Activated CD4-positive, CD25-positive, alpha-beta regulatory T cell (primary cell): Measurements from ENCODE around the gene PHACTR4.
"Not testable (repeated sequence)": the region's sequence is repeated elsewhere in the genome, so short reads cannot be mapped to it uniquely, and the experiment has no call there.

Experiments used
- DNase-seq, 4 experiments: peaks; one replicate each; lab custom pipeline; 2025; lab: John Stamatoyannopoulos, UW

PHACTR4 gene

DNA sequence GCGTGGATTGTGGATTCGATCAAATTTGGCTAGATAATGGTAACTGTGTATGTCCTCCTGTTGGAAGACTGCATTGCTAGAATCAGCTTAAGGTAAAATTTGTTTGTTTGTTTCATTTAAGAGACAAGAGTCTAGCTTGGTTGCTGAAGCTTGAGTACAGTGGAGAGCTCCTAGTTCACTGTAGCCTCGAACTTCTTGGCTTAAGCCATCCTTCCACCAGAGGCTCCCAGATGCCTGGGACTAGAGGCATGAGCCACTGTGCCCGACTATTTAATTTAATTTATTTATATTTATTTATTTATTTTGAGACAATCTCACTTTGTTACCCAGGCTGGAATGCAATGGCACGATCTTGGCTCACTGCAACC lies 1.5 kb downstream of the PHACTR4 start:
- no peak for DNase-seq

DNA sequence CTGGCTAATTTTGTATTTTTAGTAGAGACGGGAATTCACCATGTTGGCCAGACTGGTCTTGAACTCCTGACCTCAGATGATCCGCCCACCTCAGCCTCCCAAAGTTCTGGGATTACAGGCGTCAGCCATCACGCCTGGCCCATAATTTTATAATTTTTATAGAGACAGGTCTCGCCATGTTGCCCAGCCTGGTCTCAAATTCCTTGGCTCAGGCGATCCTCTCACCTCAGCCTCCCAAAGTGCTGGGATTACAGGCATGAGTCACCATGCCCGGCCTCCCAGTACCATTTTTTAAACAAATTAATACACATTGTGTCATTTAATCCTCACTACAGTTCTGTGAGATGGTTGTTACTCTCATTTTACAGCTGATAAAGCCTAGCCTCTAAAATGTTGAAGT lies 3.9 kb downstream of the PHACTR4 start:
- not testable (repeated sequence) for DNase-seq

DNA sequence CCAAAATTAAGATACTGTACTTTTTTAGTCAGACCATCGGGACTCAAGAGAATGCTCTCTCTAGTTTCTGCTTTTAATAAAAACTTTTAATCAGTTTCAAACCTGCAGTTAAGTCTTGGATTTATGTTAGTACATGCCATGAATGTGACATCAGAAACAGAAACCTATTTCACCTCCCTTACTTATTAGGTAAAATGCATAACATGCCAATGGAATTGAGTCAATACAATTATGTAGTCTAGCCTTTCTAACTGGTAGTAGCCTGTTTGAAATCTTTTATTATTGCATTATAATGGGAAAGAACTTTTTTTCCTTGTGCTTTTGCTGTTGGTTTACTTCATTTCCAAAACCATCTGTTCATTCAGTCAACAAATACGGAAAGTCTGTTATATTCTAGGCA lies 4.8 kb downstream of the PHACTR4 start:
- DNase-seq: no peak

DNA sequence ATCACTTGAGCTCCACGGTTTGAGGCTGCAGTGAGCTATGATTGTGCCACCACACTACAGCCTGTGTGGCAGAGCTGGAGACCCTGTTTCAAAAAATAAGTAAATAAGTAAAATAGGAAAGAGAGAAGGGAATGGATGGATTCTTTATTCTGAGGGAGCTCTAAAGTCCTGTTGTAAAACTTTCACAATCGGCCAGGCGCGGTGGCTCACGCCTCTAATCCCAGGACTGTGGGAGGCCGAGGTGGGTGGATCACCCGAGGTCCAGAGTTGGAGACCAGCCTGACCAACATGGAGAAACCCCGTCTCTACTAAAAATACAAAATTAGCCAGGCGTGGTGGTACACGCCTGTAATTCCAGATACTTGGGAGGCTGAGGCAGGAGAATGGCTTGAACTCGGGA lies 6.1 kb downstream of the PHACTR4 start:
- DNase-seq: not testable (repeated sequence)

DNA sequence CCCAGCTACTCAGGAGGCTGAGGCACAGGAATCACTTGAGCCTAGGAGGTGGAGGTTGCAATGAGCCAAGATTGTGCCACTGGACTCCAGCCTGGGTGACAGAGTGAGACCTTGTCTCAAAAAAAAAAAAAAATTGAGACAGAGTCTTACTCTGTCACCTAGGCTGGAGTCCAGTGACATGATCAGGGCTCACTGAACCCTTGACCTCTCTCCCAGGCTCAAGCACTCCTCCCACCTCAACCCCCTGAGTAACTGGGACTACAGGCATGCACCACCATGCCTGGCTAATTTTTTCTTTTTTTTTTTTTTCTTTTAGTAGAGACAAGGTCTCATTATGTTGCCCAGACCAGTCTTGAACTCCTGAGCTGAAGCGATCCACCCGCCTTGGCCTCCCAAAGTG lies 6.7 kb downstream of the PHACTR4 start:
- DNase-seq: not testable (repeated sequence)

DNA sequence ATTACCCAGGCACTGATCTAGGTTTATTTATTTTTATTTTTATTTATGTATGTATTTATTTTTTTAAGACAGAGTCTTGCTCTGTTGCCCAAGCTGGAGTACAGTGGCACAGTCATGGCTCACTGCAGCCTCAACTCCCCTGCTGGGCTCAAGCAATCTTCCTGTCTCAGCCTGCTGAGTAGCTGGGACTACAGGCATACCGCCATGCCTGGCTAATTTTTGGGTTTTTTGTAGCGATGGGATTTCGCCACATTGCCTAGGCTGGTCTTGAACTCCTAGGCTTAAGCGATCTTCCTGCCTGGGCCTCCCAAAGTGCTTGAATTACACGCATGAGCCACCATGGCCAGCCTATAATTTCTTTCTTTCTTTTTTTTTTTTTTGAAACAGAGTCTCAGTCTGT lies 9.4 kb downstream of the PHACTR4 start:
- no peak for DNase-seq

DNA sequence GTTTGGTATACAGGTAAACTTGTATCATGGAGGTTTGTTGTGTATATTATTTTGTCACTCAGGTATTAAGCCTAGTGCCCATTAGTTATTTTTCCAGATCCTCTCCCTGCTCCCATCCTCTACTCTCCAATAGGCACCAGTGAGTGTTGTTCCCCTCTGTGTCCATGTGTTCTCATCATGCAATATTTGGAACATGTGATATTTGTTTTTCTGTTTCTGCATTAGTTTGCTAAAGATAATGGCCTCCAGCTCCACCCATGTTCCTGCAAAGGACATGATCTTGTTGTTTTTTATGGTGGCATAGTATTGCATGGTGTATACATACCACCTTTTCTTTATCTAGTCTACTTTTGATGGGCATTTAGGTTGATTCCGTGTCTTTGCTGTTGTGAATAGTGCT lies 10.9 kb downstream of the PHACTR4 start:
- no peak for DNase-seq

DNA sequence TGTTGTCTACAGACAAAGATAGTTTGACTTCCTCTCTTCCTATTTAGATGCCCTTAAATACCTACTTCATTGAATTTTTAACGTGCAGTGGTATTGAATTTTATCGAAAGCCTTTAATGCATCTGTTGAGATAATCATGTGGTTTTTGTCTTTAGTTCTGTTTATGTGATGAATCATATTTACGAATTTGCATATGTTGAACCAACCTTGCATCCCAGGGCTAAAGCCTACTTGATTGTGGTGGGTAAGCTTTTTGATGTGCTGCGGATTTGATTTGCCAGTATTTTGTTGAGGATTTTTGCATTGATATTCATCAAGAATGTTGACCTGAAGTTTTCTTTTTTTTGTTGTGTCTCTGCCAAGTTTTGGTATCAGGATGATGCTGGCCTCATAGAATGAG lies 14.2 kb downstream of the PHACTR4 start:
- DNase-seq: not testable (repeated sequence)

DNA sequence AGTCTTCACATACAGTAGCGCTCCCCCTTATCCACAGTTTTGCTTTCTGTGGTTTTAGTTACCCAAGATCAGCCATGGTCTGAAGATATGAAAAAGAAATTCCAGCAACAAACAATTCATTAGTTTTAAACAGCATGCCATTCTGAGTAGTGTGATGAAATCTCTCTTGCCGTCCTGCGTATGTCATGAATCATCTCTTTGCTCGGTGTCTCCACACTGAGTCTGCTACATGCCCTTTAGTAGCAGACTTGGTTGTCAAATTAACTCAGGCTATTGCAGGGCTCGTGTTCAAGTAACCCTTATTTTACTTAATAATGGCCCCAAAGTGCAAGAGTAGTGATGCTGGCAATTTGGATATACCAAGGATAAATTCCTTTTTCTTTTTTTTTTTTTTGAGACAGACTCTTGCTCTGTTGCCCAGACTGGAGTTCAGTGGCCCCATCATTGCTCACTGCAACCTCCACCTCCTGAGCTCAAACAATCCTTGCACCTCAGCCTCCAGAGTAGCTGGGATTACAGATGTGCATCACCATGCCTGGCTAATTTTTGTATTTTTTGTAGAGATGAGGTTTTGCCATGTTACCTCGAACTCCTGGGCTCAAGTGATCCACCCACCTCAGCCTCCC lies 22.6 kb downstream of the PHACTR4 start:
- no peak for DNase-seq

DNA sequence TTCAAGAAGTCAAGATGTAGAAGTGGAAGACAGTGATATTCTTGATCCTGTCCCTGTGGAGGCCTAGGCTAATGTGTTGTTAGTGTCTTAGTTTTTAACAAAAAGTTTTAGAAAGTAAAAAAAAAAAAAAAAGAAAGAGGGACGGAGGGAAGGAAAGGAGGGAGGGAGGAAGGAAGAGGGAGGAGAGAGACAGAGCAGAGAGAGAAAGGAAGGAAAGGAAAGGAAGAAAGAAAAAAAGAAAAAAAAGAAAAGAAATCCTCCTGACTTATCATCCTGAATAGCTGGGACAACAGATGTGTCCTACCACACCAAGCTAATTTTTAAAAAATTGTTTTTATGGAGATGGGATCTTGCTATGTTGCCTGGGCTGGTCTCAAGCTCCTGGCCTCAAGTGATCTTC lies 24.6 kb downstream of the PHACTR4 start:
- no peak for DNase-seq

DNA sequence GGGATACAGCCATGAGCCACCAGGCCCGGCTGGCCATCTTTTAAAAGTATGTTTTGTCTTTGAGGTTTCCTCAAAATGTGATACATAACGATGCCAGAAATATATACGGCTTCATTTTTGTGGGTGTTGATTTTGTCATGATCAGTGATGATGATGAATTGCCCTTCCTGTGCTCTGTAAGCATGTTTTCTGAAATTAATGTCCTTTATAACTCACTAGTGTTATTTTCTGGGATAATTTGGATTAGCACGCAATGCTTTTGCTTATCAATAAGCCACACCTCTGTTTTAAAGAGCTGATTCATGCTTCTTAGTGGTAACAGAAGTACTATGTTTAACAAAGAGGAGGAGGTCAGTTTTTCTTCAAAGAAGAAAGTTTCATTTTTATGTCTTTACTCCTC lies 25.6 kb downstream of the PHACTR4 start:
- no peak for DNase-seq

DNA sequence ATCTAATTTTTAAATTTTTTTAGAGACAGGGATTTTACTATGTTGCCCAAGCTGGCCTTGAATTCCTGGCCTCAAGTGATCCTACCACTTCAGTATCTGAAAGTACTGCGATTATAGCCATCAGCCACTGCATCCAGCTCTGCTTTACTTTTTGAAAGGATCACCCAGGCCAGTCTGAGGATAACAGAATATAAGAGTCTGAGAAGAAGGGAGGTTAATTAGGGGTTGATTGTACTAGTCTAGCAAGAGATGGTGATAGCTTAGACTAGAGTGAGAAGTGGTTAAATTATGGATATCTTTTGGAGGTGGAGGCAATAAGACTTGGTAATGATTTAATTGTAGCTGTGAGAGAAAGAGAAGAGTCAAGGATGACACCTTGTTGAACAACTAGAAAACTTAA lies 32.2 kb downstream of the PHACTR4 start:
- DNase-seq: no peak

DNA sequence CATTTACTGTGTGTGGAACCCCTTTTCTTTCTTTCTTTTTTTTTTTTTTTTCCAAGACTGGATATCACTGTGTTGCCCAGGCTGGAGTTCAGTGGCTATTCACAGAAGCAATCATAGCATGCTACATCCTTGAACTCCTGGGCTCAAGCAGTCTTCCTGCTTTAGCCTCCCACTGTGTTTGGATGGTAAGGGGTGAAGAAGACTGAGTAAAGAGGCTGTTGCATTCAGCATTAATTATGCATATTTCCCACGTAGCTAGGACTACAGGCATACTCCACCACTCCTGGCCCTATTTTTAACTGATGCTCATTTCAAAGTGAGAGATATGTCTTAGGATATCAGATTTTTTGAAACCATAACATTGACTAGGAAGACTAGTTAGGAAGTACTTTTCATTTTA lies 39.5 kb downstream of the PHACTR4 start:
- DNase-seq: no peak

DNA sequence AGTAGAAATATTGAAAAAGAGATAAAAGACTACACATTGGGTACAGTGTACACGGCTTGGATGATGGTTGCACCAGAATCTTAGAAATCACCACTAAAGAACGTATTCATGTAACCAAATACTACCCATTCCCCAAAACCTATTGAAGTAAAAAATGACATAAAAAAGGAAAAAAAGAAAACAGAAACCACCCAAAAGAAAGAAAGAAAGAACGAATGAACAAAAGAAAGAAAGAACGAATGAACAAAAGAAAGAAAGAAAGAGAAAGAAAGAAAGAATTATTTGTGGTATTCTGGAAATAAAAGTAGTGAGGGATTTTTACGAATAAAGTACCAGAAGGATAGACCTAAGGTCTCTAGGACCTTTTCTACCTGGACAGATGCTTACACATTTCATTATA lies 42.1 kb downstream of the PHACTR4 start:
- no peak for DNase-seq

DNA sequence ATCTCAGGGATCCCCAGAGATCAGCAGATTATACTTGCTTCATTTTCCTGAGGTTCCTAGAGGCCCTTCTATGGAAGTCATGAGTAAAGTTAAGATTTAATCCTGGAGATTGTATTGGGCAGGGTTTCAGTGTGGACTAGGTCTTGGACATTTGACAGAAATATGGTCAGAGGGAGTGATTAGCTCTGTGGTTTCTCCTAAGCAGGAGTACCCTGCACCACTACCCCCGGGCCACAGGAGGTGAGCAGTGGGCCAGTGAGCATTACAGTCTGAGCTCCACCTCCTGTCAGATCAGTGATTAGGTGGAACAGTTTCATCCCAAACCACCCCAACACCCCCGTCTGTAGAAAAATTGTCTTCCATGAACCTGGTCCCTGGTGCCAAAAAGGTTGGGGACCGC lies 43.2 kb downstream of the PHACTR4 start:
- DNase-seq: no peak

DNA sequence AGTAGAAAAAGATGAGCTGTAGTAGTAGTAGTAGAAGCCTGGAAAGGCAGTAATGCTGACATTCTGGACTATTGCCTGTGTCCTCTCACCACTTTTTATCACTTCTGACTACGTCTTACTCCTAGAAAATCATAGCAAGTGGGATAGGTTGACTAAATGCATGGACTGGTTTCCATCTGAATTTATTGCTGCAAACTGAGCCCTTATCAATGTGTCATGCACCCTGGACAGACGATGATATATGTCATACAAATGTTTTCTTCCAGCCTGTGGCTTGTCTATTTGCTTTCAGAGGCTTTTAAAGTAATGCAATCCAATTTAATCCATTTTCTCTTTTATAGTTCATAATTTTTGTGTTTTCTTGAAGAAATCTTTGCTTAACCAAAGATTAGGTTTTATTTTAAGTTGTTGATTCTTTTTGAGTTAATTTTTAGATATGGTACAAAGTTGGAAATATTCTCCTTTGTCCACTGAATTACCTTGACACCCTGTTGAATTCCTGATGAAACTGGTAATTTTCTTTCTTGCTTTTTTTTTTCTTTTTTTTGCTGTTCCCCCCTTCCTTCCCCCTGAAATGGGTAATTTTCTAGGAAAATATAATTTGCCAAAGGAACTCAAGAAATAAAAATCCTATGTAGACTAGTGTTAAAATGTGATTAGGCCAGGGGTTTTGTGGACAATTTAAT lies 47.1 kb downstream of the PHACTR4 start:
- DNase-seq: no peak

DNA sequence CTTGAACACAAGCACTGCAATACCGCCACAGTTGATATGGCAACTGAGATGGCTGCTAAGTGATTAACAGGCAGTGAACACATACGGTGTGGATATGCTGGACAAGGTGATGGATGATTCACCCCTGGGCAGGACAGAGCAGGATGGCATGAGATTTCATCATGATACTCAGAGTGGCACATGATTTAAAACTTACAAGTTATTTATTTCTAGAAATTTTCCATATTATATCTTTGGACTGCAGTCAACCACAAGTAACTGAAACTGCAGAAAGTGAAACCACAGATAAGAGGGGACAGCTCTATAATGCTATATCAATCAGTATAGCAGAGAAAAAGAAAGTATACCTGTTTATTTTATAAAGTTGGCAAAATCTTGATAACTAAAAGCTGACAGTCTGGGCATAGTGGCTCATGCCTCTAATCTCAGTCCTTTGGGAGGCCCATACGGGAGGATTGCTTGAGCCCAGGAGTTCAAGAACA lies 47.9 kb downstream of the PHACTR4 start:
- no peak for DNase-seq

DNA sequence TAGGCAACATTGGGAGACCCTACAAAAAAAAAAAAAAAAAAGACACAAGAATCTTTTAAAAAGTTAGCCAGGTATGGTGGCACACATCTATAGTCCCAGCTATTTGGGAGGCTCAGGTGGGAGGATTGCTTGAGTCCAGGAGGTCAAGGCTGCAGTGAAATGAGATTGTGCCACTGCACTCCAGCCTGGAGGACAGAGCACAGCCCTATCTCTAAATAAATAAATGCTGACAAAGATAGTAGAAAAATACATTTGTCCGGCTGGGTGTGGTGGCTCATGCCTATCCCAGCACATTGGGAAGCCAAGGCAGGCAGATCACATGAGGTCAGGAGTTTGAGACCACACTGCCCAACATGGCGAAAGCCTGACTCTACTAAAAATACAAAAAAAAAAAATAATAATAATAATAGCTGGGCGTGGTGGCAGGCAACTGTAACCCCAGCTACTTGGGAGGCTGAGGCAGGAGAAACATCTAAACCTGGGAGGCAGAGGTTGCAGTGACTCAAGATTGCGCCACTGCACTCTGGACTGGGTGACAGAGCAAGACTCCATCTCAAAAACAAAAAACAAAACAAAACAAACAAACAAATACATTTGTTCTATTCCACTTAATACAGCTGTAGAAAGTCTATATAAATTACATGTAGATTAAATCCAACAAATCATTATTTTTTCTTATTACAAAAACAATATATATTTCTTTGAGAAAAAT lies 48.5 kb downstream of the PHACTR4 start:
- no peak for DNase-seq

DNA sequence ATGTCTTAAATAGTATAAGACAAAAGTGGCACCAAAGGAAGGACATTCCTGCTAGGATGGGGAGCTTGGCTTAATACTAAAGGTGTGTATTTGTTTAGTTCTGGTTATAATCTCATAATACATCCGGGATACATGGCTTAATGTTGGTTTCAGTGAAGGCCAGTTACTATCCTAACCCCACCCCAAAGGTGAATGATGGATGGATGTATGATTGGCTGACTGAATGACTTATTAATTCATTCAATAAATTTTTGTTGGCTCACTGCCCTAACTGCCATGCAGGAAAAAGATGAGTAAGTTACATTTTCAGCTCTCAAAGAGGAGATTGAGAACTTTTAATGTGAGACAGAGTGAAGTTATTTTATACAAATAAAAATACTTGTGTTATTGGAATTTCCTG lies 52.2 kb downstream of the PHACTR4 start:
- DNase-seq: no peak

DNA sequence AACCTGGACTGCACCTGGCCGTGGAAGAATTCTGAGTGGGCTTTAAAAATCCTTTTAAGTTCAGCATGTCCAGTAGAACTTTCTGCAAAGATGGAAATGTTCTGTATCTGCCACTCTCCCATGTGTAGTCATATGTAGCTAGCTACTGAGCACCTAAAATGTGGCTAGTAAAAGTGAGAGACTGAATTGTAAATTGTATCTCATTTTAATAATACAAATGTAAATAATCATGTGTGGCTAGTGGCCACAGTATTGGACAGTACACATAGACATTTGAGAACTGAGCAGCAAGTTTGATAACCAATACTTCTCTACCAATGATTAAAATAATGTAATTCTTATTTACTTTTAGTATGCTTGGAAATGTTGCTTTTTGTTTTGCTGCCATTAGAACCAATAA lies 57.3 kb downstream of the PHACTR4 start:
- DNase-seq: no peak

DNA sequence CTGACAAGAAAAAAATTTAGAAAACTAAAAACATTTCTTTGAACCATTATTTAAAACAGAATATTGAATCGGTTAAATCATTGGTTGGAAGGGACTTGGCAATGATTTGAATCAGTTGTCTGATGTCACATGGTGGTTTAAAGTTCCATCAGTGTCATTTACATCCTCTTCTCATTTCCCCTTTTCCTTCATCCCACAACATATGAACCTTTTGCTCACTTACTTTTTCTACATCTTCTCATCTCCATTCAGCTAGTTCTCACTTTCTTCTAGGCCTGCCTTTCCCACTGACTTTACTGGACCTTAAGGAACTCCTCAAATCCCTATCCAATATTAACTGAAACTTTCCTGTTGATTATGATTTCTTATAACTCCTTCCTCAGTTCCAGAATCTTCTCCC lies 58.5 kb downstream of the PHACTR4 start:
- no peak for DNase-seq

DNA sequence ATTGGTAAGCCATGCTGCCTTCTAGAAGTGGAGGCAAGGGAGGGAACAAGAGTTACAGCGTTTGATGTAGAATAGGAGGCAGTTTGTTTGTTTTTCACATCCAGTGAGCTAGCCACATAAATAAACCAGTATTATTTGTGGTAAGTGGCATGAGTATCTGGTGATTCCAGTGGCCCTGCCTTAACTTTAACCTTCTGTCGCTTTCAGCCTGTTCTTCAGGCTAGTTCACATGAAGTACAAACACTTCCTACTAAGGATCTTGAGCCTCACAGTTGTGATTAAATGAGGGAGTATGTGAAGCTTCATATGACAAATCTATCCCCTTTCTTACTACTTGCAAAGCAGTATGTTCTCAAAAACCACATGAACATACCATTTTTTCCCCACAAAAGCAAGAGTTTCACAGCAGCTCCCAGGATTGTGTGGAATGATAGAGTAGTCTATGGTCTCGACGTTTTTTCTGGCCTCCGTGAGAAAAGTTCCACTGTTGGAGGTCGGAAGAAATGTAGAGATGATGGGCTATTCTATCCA lies 59.5 kb downstream of the PHACTR4 start:
- DNase-seq: no peak

DNA sequence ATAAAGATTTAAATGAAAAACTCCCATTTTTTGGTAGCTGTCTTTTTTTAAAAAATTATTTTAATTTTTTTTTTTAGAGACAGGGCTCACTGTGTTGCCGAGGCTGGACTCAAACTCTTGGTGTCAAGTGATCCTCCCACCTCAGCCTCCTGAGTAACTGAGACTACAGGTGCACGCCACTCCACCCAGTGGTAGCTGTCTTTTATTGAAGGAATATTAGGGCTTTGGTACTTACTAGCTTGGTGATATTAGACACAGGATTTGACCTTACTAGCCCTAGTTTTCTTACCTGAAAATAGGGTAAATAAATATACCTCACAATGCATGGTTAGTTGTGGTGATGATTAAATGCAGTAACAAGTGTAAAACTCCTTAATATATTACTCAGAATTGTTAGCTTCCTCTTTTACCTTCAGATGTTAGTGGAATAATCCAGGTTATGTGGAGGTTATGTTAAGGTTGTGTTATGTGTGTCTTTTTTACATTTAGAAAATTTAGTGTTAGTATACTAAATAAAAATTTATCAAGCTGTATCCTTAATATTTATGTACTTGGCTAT lies 66.8 kb downstream of the PHACTR4 start:
- DNase-seq: no peak
